ENCODE measurements around the gene NGEF.

DNA sequence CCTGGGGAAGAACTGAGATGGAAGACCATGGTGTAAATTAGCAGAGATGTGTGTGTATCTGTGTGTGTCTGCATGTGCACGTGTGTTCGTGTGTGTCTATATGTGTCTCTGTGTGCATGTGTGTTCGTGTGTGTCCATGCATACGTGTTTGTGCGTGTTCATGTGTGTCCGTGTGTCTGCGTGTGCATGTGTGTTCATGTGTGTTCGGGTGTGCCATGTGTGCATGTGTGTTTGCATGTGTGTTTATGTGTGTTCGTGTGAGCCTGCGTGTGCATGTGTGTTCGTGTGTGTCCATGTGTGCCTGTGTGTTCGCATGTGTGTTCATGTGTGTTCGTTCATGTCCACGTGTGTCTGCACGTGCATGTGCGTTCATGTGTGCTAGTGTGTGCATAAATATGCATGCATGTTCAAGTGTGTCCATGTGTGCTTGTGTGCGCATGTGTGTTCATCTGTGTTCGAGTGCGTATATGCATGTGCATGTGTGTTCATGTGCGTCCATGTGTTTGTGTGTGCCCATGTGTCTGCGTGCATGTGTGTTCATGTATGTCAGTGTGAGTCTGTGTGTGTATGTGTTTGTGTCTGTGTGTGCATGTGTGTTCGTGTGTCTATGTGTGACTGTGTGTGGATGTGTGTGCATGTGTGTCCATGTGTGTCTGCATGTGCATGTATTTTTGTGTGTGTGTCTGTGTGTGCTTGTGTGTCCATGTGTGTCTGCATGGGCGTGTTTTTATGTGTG lies 22.5 kb upstream of the NGEF start:
- TF ChIP-seq, protein P1, sequence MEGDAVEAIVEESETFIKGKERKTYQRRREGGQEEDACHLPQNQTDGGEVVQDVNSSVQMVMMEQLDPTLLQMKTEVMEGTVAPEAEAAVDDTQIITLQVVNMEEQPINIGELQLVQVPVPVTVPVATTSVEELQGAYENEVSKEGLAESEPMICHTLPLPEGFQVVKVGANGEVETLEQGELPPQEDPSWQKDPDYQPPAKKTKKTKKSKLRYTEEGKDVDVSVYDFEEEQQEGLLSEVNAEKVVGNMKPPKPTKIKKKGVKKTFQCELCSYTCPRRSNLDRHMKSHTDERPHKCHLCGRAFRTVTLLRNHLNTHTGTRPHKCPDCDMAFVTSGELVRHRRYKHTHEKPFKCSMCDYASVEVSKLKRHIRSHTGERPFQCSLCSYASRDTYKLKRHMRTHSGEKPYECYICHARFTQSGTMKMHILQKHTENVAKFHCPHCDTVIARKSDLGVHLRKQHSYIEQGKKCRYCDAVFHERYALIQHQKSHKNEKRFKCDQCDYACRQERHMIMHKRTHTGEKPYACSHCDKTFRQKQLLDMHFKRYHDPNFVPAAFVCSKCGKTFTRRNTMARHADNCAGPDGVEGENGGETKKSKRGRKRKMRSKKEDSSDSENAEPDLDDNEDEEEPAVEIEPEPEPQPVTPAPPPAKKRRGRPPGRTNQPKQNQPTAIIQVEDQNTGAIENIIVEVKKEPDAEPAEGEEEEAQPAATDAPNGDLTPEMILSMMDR (IDR thresholded peaks at IDR 0.05), result no peak
- TF ChIP-seq POLR2A (IDR thresholded peaks at IDR 0.05), result no peak
